ENCODE results near the gene LYSMD2.
A peak's percentile ranks its signal among the peaks of the same experiment; 100 is the strongest.

LYSMD2 gene

DNA sequence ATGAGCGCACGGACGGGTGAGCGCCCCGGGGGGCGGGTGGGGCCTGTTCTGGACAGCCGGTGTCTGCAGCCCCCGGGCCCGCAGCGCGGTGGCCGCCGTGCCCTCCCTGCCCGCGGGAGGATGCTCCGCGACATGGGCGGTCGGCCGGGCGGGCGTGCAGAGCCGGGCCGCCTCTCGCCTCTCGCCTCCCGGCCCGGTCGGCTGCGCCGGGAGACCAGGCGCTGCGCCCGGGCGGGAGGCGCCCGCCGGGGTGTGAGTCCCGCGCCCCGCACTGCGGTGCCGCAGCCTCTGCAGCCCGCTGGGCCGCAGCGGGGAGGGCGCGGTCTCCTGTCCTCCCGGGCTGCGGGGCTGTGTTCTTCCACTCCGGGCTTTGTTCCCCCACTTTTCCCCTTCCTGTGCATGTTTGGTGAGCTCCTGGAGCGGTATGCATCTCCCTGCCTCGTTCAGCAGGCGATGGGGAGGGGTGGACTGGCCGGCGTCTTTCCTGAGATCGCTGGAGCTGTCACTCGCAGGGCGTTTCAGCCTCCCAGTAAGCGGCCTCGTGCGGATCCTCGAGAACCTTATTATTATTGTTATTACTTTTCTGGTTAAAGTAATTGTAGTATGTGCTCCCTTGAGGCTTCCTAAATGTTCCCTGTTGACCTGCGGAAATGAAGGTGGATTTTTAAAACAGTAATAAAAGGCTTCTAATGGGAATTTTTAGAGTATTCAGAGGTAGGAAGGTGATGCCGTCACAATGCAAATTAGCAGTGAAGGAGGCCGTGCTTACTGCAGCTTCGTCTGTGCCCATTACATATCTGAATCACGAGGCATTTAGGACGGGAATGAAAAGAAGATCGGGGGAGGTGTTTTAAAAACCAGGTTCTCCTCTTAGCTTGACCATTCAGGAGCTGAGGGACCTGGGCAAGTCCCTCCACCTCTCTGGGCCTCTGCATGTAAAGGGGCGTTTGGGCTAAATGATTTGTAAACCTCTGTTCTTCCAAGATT lies 14.5 kb upstream of the LYSMD2 start:
- peak in 1 of 2 experiments; percentile 4 for DNase-seq

DNA sequence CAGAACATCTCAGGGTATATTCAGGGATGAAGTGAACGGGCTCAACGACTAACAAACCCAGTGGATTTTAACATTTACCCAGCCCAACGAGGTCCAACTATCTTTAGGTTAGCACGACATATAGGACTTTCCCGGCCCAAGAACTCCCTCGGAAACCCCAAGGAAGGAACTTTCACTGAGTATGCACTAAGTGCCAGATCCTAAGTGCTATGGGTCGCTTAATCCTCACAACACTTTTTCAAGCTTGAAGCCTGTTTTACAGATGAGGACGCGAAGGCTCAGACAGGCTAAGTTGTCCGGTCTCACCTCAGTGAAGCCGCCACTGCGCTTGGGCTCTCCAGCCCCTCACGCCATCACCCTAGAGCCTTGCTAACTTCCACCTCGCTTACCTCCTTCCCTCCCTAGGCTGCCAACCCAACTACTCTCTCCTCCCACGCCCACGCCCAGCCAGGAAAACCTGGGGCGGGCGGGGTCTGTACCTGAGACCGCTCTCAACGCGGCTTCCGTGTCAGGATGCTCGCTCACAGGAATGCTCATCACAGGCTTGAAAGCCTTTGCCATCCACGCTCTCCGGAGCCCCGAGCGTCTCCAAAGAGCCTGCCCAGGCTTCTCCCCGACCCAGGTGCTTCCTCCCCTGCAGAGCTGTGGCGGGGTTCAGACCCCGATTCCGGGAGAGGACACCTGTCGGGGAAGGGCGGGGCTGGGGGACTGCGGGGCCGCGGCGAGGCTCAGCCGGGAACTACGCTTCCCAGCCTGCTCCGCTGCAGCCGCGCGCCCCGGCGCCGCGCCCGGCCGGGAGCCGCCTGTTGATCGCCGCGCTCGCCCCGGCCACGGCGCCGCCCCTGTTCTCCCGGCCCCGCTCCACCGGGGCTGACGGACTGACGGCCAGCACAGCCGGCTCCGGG lies 13.6 kb upstream of the LYSMD2 start, which contains the start of gene TMOD2:
TMOD2 (plus strand) TSS at position 806 of the 905 bp plus-strand sequence. CDS start 14,845 bp downstream, outside the sequence.
- DNase-seq: peak in 1 of 2 experiments; percentile 27

DNA sequence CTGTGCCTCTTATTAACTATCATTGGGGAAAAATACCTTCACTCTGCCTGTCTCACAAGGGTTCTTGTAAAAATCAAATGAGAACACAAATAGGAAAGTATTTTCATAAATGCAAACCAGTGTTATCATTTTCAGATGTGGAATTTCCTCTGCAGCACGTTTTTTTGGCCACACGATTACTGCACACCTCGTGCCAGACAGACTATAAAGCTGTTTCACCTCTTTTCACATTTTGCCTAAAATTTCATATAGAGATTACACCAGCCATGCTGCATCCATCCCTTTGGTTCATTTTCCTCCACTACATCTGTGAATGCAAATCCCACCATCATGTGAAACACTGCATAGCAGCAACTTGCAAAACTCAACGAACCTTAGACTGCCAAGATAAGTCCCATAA lies 12.7 kb upstream of the LYSMD2 start:
- no peak for DNase-seq

DNA sequence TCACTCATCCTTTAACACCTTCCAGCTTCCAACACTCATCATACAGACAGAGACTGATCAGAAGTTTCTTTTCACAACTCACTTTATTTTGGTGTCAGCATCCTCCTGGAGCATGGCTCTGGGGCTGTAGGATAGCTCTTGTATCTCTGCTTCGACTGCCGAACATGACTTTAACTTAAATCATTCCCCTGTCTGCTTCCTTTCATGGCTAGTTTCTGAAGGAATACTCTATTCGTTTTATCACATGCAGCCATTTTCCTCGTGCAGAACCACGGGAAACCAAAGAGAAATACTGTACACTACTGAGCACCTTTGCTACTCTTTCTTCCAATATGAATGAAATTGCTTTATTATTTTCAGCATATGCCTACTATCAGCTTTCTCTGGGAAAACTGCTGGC lies 11.9 kb upstream of the LYSMD2 start:
- DNase-seq: no peak

DNA sequence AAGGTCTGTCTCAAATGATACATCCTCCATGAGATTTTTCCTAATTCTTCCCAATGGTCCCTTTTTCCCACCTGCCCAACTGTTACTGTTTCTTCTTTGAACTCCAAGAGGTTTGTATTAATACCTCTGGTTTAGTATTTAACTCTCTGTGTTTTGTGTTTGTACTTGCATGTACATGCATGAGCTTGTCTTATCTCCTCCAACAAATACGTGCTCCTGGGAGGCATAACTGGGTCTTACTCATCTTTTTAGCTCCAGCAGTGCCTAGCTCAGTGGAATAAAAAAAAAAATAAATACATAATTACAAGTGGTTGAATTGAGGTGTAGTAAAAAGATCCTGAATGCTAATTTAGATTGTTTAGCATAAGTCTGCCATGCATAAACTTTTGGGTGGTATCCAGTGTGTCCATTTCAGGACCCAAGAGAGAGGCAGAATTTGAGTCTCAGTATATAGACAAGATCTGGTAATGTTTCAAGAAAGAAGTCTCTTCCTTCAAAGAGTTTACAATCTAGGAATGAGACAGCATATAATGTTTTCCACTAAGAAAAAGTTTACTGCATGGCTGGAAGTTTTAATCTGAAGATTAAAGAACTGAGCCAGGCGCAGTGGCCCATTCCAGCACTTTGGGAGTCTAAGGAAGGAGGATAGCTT lies 1.7 kb upstream of the LYSMD2 start:
- no peak for DNase-seq

DNA sequence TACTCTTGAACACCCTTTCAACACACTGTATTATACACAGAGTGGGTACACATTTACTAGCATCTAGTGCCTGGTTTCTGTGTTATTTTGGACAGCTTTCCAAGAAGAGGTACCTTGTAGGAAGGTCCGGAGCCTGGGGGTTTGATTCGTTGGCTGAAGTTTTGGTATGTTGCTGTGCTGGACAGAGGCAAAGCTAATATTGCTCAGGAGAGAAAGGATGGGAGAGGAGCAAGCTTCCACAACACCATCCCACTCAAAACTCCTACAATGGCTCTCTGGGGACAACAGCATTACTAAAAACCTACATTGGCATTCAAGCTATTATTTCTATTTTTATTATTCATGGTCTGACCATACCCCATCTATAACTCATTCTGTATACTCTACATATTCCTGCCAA lies 1.1 kb upstream of the LYSMD2 start:
- DNase-seq: no peak

DNA sequence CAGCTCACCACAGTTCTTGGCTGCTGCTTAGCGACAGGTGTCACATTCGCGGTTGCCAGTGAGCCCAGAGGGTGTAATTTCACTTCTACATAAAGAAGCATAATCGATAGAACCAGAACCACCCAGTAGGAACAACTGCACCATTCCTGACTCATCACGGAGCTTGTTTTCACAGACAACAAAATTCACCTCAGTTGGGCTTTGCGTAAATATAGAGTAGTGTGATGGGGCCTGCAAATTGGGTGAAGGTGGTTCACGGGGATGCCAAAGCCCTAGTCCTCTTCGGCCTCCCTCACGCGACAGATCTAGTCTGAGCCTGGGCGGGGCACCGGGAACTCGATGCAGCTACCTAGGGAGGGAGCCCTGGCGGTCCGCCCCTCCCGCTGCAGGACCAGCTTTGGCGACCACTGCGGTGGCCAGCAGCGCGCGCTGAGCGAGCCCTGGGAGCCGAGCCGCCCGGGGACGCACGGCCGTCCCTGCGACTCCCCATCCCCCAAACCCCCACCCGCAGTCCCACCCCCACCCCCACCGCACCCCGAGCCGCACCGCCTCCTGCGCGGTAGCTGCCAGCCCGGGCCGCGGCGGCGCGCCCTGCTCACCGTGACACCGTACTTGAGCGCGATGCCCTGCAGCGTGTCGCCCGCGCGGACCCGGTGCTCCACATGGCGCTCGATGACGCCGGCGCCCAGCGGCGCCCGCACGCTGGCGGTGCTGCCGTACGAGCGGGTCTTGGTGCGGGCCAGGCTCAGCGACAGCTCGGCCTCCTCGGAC lies 519 bp downstream of the LYSMD2 start:
- peak in 1 of 2 experiments; percentile 54 for DNase-seq

DNA sequence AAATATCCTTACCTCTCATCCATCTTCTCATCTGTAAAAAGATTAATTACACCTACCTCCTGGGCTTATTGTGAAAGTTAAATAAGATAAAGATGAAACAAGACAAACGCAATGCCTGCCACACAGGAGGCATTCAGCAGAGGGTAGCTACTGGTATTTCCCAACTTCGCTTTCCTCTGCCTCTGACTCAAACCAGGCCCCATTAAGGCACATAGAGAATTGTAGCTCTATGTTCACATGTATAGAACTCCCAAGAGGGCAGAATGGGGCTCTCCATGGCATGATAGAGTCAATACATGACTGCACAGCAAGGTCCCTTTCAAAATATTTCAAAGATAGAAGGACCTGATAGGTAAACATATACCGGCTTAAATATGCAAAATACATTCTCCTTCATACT lies 1.4 kb downstream of the LYSMD2 start:
- no peak for DNase-seq

DNA sequence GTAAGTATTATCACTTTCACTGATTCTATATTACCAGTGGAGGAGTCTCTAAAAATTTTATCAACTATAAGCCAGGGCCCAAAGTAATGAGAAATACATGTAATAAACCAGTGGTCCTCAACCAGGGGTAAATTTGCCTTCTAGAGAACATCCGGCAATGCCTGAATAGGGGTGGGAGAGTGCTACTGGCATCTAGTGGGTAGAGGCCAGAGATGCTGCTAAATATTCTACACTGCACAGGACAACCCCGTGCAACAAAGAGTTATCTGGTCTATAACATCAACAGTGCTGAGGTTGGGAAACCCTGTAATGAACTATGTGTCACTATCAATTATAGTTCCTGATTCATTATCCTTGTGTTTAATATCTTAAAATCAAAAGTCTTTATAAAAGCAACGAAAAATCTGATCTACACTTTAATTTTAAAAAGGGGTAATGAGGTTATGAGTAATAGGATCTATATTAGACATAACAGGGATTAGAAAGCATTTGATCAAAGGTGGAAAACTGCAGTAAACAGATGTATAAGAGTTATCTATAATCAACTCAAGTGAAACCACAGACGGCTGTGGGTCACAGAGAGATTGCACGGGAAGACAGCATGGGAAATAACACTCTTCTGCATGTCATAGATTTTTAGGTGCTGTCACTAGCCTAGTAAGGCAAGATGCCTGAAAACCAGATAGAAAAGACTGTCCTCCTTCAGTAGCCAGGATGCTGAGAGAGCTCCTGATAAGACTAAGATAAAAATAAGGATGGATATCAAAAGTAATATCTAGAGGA lies 2.0 kb downstream of the LYSMD2 start:
- peak in 1 of 2 experiments; percentile 7 for DNase-seq

DNA sequence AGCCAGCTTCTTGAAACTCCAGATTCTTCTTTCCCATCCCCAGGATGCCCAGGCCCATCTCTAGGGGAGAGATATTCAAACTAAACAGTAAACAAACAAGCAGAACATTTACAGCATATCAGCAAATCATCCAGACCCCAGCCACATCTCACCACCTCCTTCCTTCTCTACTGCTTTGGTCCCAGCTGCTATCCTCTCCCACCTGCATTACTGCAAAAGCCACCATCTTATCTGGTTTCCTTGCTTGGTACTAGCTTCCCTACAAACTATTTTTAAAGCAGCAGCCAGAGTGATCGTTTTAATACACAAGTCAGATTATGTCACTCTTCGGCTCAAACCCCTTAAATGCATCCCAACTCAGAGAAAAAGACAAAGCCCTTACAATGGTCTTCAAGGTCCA lies 4.8 kb downstream of the LYSMD2 start:
- no peak for DNase-seq

DNA sequence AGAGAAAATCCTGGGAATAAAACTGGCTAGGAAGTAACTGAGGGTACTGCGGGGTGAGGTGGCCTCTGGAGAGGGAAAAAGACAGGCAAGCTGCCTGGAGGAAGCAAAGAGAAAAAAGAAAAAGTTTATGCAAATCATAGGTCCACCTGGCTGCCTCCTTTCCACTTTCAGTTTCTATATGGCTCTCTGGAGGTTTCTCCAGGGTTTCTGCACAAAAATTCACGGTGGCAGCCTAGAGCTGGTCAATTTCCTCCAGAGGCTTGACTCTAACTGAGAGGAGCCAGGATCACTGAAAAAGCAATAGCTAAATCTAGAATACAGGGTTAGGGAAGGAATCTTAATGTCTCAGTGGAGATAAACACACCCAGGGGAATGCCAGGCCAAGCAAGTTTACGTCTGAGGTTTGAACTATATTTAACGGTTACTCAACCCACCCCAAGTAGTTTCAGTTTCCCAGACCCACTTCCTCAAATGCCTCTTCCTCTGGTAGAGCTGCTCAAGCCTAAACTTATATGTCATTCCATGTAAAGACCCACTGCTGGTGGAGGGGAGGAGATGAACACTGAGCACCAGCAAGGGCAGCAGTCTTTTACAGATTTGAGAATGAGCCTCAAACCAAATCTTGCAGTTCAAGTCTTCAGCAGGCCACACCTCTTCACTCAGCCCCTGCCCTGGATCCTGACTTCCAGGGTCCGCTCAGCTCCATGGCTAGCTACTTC lies 5.7 kb downstream of the LYSMD2 start:
- no peak for DNase-seq

DNA sequence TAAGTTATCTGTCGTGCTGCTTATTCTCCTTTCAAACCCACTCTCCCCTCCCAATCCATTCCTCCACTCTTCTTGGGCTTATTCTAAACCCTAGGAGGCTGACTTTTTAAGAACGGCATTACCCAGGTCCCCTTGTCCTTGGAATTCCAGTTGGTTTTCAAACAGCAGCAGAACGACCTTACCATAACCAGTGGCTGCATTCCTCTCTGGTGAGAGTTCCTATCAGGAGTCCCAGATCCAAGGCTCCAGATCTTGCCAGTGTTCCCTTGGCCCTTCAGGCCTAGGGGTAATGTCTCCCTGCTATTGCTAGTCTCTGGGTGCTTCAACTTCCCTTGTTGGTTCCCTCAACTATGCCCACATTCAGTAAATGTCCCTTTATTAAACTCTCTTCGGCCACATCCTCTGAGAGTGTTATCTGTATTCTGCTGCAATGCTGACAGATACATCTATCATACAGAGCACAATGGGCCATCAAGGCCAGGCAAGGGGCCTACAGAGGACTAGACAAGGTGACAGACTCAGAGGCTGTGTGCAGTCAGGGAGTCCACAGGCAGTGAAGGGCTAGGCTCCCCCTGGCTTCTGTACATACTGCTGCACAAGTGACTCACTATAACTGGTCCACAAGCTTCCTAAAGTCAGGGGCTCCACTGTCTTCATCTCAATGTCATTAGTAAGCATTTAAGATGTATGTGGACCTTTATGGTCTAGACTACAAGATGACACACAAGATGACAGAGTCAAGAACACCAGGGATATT lies 10.1 kb downstream of the LYSMD2 start:
- no peak for DNase-seq

DNA sequence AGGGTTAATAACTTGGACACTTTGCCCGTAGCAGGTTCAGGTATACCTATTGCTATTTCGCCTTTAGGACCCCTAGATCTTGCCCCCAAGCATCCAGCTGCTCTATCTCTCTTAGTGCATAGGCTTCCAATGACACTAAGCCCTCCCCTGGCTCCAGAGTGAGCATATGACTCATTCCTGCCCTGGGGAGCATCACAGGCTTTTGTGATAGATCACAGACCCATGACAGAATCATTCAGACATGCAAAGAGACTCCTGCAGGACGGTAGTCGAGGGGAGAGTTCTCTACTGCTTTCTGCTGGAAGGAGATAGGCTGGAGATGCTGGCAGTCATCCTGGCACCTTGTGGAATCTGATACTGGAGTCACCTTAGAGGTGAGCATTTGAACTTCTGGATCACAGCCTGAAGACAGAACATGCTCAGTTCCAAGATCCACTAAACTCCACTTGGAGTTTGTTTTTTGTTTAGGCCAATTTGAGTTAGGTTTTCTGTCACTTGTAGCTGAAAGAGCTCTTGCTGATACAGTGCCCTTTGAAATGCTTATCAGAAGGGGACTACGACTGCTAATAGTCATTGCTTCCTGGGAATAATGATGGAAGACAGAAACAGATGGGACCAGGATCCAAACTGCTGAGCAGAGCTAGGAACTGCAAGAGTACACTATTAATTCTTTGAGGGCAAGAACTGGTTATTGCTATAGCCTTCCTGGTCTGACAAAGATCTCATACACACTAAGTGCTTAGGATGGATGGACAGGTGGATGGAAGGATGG lies 11.0 kb downstream of the LYSMD2 start:
- DNase-seq: peak; percentile 6 to 75

DNA sequence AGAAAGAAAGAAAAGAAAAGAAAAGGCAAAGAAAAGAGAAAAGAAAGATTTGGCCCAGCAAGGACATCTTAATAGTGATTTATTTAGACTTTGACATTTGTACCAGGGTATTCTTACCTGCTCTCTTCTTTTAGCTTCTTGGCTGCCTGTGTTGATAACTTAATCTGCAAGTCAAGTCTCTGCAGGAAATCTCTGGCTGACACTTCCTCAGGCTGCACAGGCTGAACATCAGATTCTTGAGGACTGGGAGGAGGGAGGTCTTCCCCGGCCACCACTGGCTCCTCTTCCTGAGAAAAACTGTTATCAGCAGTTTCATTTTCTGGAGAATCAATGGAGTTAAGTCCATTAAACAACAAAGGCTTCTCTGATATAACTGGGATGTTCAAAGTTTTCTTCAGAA lies 12.8 kb downstream of the LYSMD2 start:
- no peak for DNase-seq

DNA sequence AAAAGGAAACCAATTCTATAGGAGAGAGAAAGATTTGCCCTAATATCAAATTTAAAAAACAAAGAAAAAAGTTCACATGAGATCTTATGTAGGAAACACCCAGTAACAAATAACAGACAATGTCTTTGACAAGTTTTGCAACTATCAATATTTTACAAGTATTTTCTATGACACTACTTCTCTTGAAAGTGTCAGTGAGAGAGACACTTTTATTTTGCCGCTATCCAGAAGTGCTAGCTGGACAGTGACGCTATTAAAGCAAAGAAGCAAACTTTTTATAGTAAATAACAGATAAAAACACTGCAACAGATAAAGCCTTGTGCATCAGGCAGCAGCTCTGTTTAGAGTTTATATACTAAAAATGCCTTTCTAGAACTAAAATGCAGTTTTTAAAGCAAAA lies 13.3 kb downstream of the LYSMD2 start:
- DNase-seq: no peak

DNA sequence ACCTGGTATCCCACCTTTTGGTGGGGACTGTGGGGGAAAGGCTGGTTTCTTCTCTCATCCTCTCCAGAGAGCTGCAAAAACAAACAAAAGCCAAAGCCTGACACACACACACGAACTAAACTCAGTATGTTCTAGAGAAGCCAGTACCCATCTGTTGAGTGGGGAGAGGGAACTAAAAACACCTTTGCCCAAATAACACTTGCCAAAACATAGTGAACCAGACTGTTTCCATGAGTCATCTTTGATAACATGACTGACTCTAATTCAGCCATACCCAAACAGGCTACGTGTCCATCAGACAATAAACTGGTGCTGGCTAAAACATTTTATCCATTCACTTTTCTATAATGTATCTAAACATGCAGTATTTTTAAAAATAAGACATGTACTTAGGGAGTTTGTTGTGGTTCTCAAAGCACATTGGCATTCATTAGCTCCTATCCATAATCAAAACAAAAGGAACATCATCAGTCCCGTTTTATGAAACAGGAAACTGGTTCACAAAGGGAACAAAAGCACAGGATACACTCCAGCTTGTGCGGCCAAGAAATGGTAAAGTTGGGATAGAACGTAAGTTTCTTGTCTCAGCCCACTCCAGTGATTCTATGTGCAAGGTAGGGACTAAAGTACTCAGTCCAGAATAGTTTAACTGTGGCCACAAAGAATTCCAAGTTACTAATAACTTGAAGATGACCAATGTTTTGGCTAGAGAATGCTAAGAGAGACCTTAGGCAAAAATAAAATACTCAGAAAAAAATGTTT lies 16.1 kb downstream of the LYSMD2 start:
- DNase-seq: no peak

DNA sequence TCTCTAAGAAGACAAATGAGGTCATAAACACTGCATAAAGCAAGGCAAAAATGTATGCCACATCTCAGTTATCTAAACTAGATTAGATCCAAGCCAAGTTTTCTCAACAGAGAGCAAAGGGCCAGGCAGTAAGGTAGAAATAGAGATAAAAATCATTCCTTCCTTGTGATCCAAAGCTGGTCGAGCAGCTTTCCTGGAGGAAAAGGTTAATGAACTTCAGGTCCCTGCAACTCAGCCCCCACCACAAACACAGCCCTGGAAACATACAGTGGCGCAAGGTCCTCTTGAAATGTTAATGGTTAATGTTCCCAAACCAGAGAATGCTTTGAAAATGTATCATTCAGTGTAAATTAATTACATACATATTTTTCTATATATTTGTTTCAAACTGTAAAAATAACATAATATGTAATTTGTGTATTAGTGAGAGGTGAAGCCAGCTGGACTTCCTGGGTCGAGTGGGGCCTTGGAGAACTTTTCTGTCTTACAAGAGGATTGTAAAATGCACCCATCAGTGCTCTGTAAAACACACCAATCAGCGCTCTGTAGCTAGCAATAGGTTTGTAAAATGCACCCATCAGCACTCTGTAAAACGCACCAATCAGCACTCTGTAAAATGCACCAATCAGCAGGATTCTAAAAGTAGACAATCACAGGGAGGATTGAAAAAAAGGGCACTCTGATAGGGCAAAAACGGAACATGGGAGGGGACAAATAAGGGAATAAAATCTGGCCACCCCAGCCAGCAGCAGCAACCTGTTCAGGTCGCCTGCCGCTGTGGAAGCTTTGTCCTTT lies 17.1 kb downstream of the LYSMD2 start:
- no peak for DNase-seq
